ENCODE results near the gene CALY.
A peak's percentile ranks its signal among the peaks of the same experiment; 100 is the strongest.
"Not testable (repeated sequence)": the region's sequence is repeated elsewhere in the genome, so short reads cannot be mapped to it uniquely, and the experiment has no call there.

The CALY gene

GRCh38 chr10:133377025-133377817, 40.5 kb upstream of the CALY start:
- H3K4me1 ChIP-seq (ENCODE audit: control insufficient read depth in 1 of 2, insufficient read depth in 1 of 2, low read depth in 1 of 2, low read length in 1 of 2) = peaks cover 17 to 32% of the 10 kb centered on the region in 2 experiments
- no peaks in the 10 kb centered on the region for H3K9me3 ChIP-seq
- TF ChIP-seq CTCF (IDR thresholded peaks at IDR 0.05) = no peak
- H3K36me3 ChIP-seq = no peaks in the 10 kb centered on the region
- peaks cover 74% of the 10 kb centered on the region for H3K27me3 ChIP-seq
- no peak overlapping the region for H3K4me3 ChIP-seq (ENCODE audit: low read depth in 1 of 2, low read length in 1 of 2)
- no peak overlapping the region for H3K27ac ChIP-seq

DNA sequence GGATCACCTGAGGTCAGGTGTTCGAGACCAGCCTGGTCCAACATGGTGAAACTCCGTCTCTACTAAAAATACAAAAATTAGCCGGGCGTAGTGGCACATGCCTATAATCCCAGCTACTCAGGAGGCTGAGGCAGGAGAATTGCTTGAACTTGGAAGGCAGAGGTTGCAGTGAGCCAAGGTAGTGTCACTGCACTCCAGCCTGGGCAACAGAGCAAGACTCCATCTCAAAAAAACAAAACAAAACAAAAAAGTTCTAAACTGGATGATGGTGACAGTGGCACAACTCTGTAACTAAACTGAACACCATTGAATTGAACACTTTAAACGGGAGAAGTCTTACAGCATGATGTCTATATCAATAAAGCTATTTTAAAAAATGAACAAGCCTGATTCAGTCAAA, 39.5 kb upstream of the CALY start:
- H3K36me3 ChIP-seq; H3K9me3 ChIP-seq; H3K4me3 ChIP-seq (ENCODE audit: low read depth in 1 of 2, low read length in 1 of 2): not testable (repeated sequence)

DNA sequence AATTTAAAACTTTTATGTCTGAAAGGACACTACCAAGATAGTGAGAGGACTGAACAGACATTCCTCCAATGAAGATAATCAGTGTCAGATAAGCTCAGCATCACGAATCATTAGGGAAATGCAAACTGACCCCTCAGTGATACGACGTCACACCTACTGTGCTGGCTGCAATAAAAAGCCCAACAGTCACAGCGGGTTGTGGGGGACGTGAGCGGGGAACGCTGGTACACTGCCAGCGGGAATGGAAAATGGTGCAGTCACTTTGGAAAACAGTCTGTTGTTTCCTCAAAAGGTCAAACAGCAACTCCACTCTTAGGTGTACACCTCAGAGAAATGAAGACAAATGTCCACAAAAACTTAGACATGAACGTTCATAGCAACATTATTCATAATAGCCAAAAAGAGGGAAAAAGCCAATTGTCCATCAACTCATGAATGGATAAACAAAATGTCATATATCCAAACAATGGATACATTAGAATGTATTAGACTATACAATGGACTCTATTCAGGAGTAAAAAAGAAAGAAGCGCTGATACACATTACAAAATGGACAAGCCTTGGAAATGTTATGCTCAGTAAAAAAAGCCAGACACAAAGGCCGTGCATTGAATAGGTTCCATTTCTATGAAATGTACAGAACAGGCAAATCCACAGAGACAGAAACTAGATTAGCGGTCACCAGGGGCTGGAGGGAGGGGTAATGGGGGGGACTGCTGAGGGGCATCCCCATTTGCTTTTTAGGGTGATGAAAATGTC, 38.8 kb upstream of the CALY start:
- H3K4me1 ChIP-seq (ENCODE audit: control insufficient read depth in 1 of 2, insufficient read depth in 1 of 2, low read depth in 1 of 2, low read length in 1 of 2) = peaks cover 17 to 32% of the 10 kb centered on the region in 2 experiments
- H3K4me3 ChIP-seq (ENCODE audit: low read depth in 1 of 2, low read length in 1 of 2) = no peak overlapping the region
- no peak overlapping the region for H3K27ac ChIP-seq
- H3K36me3 ChIP-seq = peaks cover 2% of the 10 kb centered on the region
- H3K27me3 ChIP-seq = peaks cover 57% of the 10 kb centered on the region
- no peak for TF ChIP-seq CTCF (IDR thresholded peaks at IDR 0.05)
- H3K9me3 ChIP-seq = no peaks in the 10 kb centered on the region

More for the DNA sequence above, 39.5 kb upstream of the CALY start:
- Histone ChIP-seq H3K4me1 (ENCODE audit: control insufficient read depth in 1 of 2, insufficient read depth in 1 of 2, low read depth in 1 of 2, low read length in 1 of 2) (peaks cover 17 to 32% of the 10 kb centered on the region in 2 experiments), H3K27me3 (peaks cover 64% of the 10 kb centered on the region)
- not testable (repeated sequence) for H3K27ac ChIP-seq

GRCh38 chr10:133373174-133374090, 36.7 kb upstream of the CALY start, which contains the start of gene ECHS1:
Gene ECHS1, minus strand, starts transcription at chr10:133373354. Its CDS starts 21 bp downstream, at chr10:133373333.
- no peaks in the 10 kb centered on the region for H3K9me3 ChIP-seq

GRCh38 chr10:133372507-133372906, 35.8 kb upstream of the CALY start:
- Histone ChIP-seq H3K9me3 (no peaks in the 10 kb centered on the region), H3K27me3 (peaks cover 28% of the 10 kb centered on the region), H3K36me3 (peaks cover 26% of the 10 kb centered on the region), H3K4me1 (ENCODE audit: control insufficient read depth in 1 of 2, insufficient read depth in 1 of 2, low read depth in 1 of 2, low read length in 1 of 2) (peaks cover 6 to 12% of the 10 kb centered on the region in 2 experiments), H3K27ac (no peak overlapping the region), H3K4me3 (ENCODE audit: low read depth in 1 of 2, low read length in 1 of 2) (peak overlapping the region in 1 of 2 experiments; percentile 75)
- TF ChIP-seq CTCF (IDR thresholded peaks at IDR 0.05) = no peak

More at GRCh38 chr10:133373174-133374090, 36.7 kb upstream of the CALY start, which contains the start of gene ECHS1:
- H3K27me3 ChIP-seq = peaks cover 38% of the 10 kb centered on the region
- H3K4me1 ChIP-seq (ENCODE audit: control insufficient read depth in 1 of 2, insufficient read depth in 1 of 2, low read depth in 1 of 2, low read length in 1 of 2) = peaks cover 15 to 21% of the 10 kb centered on the region in 2 experiments
- peak within 1 kb of the TSS; percentile 77 for H3K27ac ChIP-seq
- peak; percentile 27 for TF ChIP-seq CTCF (IDR thresholded peaks at IDR 0.05)
- peaks cover 22% of the 10 kb centered on the region for H3K36me3 ChIP-seq
- peak within 1 kb of the TSS; percentile 67 to 75 for H3K4me3 ChIP-seq (ENCODE audit: low read depth in 1 of 2, low read length in 1 of 2)
